Activated T-cell treated with anti-CD3 and anti-CD28 coated beads, Interleukin-2, amount 50 U/mL, for 24 hours (primary cell): ENCODE data around the gene ABO.
"Not testable (repeated sequence)": the region's sequence is repeated elsewhere in the genome, so short reads cannot be mapped to it uniquely, and the experiment has no call there.

Source experiments
- DNase-seq: peaks from one replicate; pipeline ENCODE4 v3.0.0-alpha.2; 2020
- H3K27ac Mint-ChIP-seq: 2 replicates; pipeline ENCODE4 v1.8.0; 2020; ENCODE audit warnings: mild to moderate bottlenecking, mixed read lengths
- H3K27me3 Mint-ChIP-seq: 2 replicates; pipeline ENCODE4 v1.8.0; 2020; ENCODE audit warnings: mixed read lengths
- H3K36me3 Mint-ChIP-seq: 2 replicates; pipeline ENCODE4 v1.8.0; 2020; ENCODE audit warnings: low read depth, mixed read lengths
- H3K4me1 Mint-ChIP-seq: 2 replicates; pipeline ENCODE4 v1.8.0; 2020; ENCODE audit warnings: low read depth, mixed read lengths
- H3K4me3 Mint-ChIP-seq: 2 replicates; pipeline ENCODE4 v1.8.0; 2020; ENCODE audit warnings: mild to moderate bottlenecking, moderate library complexity, mixed read lengths
- H3K9me3 Mint-ChIP-seq: 2 replicates; pipeline ENCODE4 v1.8.0; 2020; ENCODE audit warnings: mixed read lengths

ABO gene

GRCh38 chr9:133304158-133304470 lies 29.1 kb upstream of the ABO start:
- H3K4me3 Mint-ChIP-seq: no peak overlapping the region
- no peaks in the 10 kb centered on the region for H3K9me3 Mint-ChIP-seq
- H3K4me1 Mint-ChIP-seq: no peaks in the 10 kb centered on the region
- peaks cover 8% of the 10 kb centered on the region for H3K27me3 Mint-ChIP-seq
- no peaks in the 10 kb centered on the region for H3K36me3 Mint-ChIP-seq
- DNase-seq: no peak
- no peak overlapping the region for H3K27ac Mint-ChIP-seq

DNA sequence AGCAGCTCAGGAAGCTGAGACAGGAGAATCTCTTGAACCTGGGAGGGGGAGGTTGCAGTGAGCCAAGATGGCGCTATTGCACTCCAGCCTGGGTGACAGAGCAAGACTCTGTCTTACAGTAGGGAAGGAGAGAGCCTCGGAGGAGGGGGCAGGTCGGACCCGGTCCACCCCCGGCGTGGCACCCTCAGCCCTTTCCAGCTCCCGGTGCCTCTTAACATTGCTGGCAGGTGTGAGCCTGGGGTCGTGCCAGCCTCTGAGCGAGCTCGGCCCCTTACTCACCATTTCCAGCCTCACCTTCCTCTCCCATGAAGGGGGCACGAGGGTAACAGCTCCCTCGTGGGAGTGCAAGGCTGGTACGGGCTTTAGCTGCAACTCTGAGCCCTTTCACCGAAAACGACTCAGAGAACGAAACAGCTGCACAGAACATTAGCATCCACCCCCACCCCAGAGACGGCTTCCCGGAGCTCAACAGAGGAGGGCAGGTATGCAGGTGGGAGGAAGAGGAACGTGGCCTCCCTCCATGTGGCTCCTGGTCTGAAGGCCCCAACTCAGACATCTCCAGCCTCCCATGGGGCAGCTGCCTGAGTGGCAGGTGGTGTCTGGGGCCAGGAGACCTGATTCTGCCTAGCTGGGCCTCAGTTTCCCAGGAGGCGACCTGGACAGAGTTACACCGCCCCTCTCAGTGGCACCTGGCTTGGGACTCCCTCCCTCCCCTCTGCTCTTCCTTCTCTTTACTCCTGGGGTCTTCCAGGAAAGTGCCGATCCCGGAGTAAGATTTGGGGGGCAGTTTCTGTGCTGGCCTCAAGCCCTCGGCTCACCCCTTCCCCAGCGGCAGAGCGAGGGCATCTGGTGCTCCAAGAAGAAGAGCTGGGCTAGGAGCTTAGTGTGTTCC lies 28.5 kb upstream of the ABO start:
- no peak overlapping the region for H3K27ac Mint-ChIP-seq
- peaks cover 7% of the 10 kb centered on the region for H3K27me3 Mint-ChIP-seq
- no peak for DNase-seq
- H3K4me3 Mint-ChIP-seq: no peak overlapping the region
- no peaks in the 10 kb centered on the region for H3K4me1 Mint-ChIP-seq
- no peaks in the 10 kb centered on the region for H3K36me3 Mint-ChIP-seq
- no peaks in the 10 kb centered on the region for H3K9me3 Mint-ChIP-seq

GRCh38 chr9:133301253-133302230 lies 26.5 kb upstream of the ABO start:
- Mint-ChIP-seq H3K9me3 (no peaks in the 10 kb centered on the region), H3K36me3 (no peaks in the 10 kb centered on the region), H3K27me3 (peaks cover 9% of the 10 kb centered on the region), H3K4me3 (no peak overlapping the region), H3K4me1 (no peaks in the 10 kb centered on the region), H3K27ac (no peak overlapping the region)
- no peak for DNase-seq

DNA sequence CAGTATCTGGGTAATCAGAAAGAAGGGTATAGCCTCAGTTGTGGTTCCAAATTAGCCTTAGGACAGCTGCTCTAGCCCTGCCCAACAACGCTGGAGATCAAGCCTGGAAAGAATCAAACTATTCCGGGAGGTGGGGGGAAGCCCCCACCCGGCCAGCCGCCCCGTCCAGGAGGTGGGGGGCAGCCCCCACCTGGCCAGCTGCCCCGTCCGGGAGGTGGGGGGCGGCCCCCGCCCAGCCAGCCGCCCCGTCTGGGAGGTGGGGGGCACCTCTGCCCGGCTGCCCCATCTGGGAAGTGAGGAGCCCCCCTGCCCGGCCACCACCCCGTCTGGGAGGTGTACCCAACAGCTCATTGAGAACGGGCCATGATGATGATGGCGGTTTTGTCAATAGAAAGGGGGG lies 25.0 kb upstream of the ABO start:
- H3K4me3 Mint-ChIP-seq, H3K27me3 Mint-ChIP-seq, H3K36me3 Mint-ChIP-seq, H3K9me3 Mint-ChIP-seq, DNase-seq, H3K27ac Mint-ChIP-seq, H3K4me1 Mint-ChIP-seq: not testable (repeated sequence)

DNA sequence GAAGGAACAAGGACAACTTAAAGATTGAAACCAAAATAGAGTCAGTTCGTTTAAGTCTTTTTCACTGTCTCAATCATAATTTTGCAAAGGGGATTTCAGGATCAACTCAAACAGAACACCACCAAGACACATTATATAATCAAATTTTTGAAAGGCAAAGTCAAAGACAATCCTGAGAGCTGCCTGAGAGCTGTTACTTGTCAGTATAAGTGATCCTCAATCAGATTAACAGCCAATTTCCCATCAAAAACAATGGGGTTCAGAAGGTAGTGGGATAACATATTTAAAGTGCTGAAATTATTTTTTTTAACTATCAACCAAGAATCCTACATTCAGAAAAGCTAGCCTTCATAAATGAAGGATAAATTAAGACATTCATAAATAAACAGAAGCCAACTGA lies 19.3 kb upstream of the ABO start:
- Mint-ChIP-seq H3K9me3 (peaks cover 23% of the 10 kb centered on the region), H3K36me3 (no peaks in the 10 kb centered on the region), H3K27me3 (peaks cover 41% of the 10 kb centered on the region), H3K4me3 (no peak overlapping the region), H3K4me1 (no peaks in the 10 kb centered on the region), H3K27ac (no peak overlapping the region)
- DNase-seq: no peak

- H3K36me3 Mint-ChIP-seq: no peaks in the 10 kb centered on the region
- H3K27ac Mint-ChIP-seq: no peak overlapping the region
- H3K4me3 Mint-ChIP-seq: no peak overlapping the region
- H3K27me3 Mint-ChIP-seq: peaks cover 35% of the 10 kb centered on the region
- no peaks in the 10 kb centered on the region for H3K4me1 Mint-ChIP-seq
- peaks cover 25% of the 10 kb centered on the region for H3K9me3 Mint-ChIP-seq
- DNase-seq: no peak
Observed at GRCh38 chr9:133290751-133291302, 15.8 kb upstream of the ABO start.

DNA sequence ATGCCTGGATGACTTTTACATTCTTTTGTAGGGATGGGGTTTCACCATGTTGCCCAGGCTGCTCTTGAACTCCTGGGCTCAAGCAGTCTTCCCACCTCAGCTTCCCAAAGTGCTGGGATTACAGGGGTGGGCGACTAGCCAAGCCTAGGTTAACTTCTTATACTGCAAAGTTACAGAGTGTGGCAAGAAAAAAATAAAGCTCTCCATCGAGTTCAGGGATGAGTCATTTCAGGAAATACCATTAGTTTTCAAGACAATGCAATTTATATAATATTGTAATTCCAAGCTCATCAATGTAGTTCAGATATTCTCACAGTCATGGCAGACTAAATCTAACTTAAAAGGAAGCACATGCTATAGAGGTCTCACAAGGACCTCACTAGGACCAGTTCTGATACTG lies 11.5 kb upstream of the ABO start:
- peaks cover 19% of the 10 kb centered on the region for H3K9me3 Mint-ChIP-seq
- H3K27me3 Mint-ChIP-seq: peaks cover 13% of the 10 kb centered on the region
- DNase-seq: no peak
- no peak overlapping the region for H3K4me3 Mint-ChIP-seq
- no peaks in the 10 kb centered on the region for H3K4me1 Mint-ChIP-seq
- H3K36me3 Mint-ChIP-seq: no peaks in the 10 kb centered on the region
- H3K27ac Mint-ChIP-seq: no peak overlapping the region

DNA sequence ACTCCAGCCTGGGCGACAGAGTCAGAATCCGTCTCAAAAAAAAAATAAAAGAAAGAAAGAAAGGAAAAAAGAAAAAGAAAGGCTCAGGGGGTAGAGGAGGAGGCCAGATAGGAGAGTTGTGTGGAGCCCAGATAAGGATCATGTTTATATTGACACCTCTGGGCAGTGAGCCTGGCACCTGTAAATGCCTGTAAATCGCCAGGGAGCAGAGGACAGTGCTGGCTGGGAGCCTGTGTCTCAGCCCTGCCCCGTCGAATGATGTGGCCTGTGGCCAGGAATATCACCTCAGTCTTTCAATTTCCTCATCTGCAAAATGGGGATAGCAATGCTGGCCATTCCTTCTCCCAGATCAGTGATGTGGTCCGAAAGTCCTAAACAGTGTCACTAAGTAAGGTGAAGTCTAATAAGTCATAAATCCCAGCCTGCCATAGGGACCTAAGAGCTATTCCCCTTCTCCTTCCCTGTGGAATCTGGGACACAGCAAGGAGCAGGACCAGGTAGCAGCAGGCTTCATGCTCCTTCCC lies 10.3 kb upstream of the ABO start:
- Mint-ChIP-seq H3K27ac (no peak overlapping the region), H3K9me3 (peaks cover 10% of the 10 kb centered on the region), H3K36me3 (no peaks in the 10 kb centered on the region), H3K4me3 (no peak overlapping the region), H3K27me3 (peaks cover 6% of the 10 kb centered on the region), H3K4me1 (no peaks in the 10 kb centered on the region)
- DNase-seq: no peak

- peaks cover 10% of the 10 kb centered on the region for H3K27me3 Mint-ChIP-seq
- H3K4me1 Mint-ChIP-seq: no peaks in the 10 kb centered on the region
- no peak overlapping the region for H3K27ac Mint-ChIP-seq
- no peaks in the 10 kb centered on the region for H3K36me3 Mint-ChIP-seq
- DNase-seq: no peak
- peaks cover 3% of the 10 kb centered on the region for H3K9me3 Mint-ChIP-seq
- no peak overlapping the region for H3K4me3 Mint-ChIP-seq
Observed at GRCh38 chr9:133284362-133284761, 9.4 kb upstream of the ABO start.

DNA sequence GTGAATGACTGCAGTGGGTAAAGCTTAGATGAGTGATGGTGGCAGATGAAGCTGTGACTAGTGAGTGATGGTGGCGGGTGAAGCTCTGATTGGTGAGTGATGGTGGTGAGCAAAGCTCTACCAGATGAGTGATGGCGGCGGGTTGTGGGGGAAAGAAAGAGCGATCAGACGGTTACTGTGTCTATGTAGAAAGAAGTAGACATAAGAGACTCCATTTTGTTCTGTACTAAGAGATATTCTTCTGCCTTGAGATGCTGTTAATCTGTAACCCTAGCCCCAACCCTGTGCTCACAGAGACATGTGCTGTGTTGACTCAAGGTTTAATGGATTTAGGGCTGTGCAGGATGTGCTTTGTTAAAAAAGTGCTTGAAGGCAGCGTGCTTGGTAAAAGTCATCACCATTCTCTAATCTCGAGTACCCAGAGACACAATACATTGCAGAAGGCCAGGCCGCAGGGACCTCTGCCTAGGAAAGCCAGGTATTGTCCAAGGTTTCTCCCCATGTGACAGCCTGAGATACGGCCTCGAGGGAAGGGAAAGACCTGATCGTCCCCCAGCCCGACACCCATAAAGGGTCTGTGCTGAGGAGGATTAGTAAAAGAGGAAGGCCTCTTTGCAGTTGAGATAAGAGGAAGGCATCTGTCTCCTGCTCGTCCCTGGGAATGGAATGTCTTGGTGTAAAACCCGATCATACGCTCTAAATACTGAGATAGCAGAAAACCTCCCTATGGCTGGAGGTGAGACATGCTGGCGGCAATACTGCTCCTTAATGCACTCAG lies 8.4 kb upstream of the ABO start:
- H3K36me3 Mint-ChIP-seq, H3K27ac Mint-ChIP-seq, H3K4me1 Mint-ChIP-seq, H3K9me3 Mint-ChIP-seq, H3K4me3 Mint-ChIP-seq, DNase-seq: not testable (repeated sequence)
- peaks cover 17% of the 10 kb centered on the region for H3K27me3 Mint-ChIP-seq

GRCh38 chr9:133282464-133283238 lies 7.7 kb upstream of the ABO start:
- Mint-ChIP-seq H3K9me3 (no peaks in the 10 kb centered on the region), H3K4me3 (no peak overlapping the region), H3K4me1 (no peaks in the 10 kb centered on the region), H3K27ac (no peak overlapping the region), H3K27me3 (peaks cover 25% of the 10 kb centered on the region), H3K36me3 (no peaks in the 10 kb centered on the region)
- DNase-seq: no peak

DNA sequence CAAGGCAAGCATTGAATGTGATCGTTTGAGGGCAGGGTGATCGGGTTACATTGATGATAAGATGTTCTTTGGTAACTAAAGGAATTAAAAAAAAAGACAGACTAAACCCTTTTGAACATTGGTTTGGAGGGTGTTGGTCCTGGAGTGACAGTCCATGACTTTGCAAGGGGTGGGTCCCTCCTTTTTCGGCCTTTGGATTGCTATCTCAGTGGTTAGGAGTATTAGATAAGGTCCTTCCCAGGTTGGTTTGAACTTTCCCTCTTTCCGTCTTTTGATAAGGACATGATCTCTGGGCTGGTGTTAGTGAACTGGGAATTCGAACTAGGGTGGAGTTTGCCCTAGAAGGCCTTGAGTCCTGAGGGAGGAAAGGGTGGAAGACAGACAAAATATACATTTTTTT lies 5.4 kb upstream of the ABO start:
- Mint-ChIP-seq H3K9me3 (no peaks in the 10 kb centered on the region), H3K36me3 (no peaks in the 10 kb centered on the region), H3K27me3 (peaks cover 43% of the 10 kb centered on the region), H3K4me3 (no peak overlapping the region), H3K27ac (no peak overlapping the region), H3K4me1 (peaks cover 2% of the 10 kb centered on the region)
- no peak for DNase-seq

DNA sequence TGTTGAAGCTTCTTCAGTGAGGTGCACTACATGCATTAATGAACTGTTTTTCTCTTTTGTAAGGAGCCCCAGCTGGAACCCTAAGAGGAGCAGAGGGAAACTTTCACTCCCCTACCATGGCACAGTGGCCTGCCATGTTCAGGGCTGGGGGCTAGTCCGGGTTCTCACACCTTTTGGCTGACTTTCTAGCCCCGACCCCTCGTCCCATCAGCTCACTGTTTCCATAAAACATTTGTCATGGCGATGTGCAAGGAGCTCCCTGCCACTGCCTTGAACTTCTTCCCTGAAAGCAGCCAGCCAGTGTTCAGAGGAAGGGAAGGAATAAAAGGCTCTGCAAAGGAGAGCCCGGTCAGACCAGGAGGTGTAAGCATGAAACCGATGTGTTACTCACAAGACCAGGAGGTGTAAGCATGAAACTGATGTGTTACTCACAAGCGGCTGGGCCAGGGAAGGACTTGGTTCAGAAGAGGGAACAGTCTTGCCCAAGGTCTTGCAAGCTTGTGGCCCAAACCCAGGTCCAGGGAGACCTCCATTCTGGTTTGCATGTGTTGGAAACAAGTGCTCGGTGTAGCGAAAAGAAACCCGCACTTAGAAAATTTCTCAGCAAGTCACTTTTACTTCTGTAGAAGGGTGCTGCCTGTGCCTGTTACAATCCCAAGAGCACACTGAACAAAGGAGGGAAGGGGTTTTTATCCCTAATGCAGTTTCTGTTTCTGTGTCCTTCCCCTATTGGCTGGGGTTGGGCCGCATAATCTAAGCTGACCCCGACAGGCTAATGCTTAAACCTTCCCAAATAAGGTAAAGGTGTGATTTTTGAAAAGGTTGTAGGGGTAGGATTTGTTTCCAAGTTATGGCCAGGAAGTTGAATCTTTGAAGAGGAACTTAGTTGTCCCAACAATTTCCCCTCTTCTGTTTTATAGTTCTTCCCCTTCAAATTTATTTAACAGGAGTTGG lies 3.4 kb upstream of the ABO start:
- peaks cover 53% of the 10 kb centered on the region for H3K27me3 Mint-ChIP-seq
- H3K36me3 Mint-ChIP-seq: no peaks in the 10 kb centered on the region
- no peaks in the 10 kb centered on the region for H3K9me3 Mint-ChIP-seq
- H3K27ac Mint-ChIP-seq: no peak overlapping the region
- H3K4me1 Mint-ChIP-seq: peaks cover 2% of the 10 kb centered on the region
- DNase-seq: no peak
- H3K4me3 Mint-ChIP-seq: no peak overlapping the region
